ENCODE results near the gene FLNB.

GRCh38 chr3:57966829-57967228, 41.4 kb upstream of the FLNB start:
- TF ChIP-seq CTCF (IDR thresholded peaks at IDR 0.05; ENCODE audit: poor library complexity) (no peak), EZH2 (IDR thresholded peaks at IDR 0.05; ENCODE audit: borderline replicate concordance) (no peak), EZH2phosphoT487 (IDR thresholded peaks at IDR 0.05; ENCODE audit: low read depth, severe bottlenecking, unreplicated experiment) (no peak)

Data from hepatocyte (in vitro differentiated cells).